K562 (cell line): Measurements from ENCODE around the gene CRYBG1. TPM values are rescaled to one million over a fixed set of nuclear protein-coding genes. Genes with fewer than 3 reads are reported as not detected.

Experiments
- ATAC-seq: fragments of 200-7000 bp; cut with Tn5 transposase; 3 replicates; pipeline ENCODE4 v1.9.1; 2020; ENCODE audit warnings: moderate library complexity
- BruUV-seq: library from RNA; stranded (reverse); fragments of 400-500 nt; replicated peaks from 2 replicates; lab custom pipeline; 2021; lab: Mats Ljungman, UMichigan
- CTCF ChIA-PET: fragments of 300-600 bp; formaldehyde crosslinking; extraction: SDS; loops from one replicate; lab custom pipeline; 2021; ENCODE audit warnings: low intra/inter-chr PET ratio; lab: Yijun Ruan, JAX
- POLR2A ChIA-PET: fragments of 300-600, 350-650 bp; sonication (Branson Sonifier 250); formaldehyde crosslinking; extraction: SDS; loops from one replicate; lab custom pipeline; 2021; ENCODE audit warnings: antibody characterized with exemption, inconsistent platforms; lab: Yijun Ruan, JAX
- DNase-seq, 4 experiments: peaks; one replicate each; pipeline versions ENCODE4 v3.0.0 to v3.0.0-alpha.2; 2011 to 2018; ENCODE audit warnings: low spot score in 3 of 4, mixed read lengths in 3 of 4; ENCODE audit errors: extremely low read depth in 1 of 4
- FAIRE-seq: peaks from 2 replicates; lab custom pipeline; 2011; peaks lifted over from hg19 to GRCh38; lab: Jason Lieb, UNC
- H2AFZ ChIP-seq: 2 replicates; pipeline ENCODE4 v1.6.0; 2011; ENCODE audit warnings: low read depth, low read length, control low read depth, inconsistent platforms
- H3K27ac ChIP-seq: fragments of 200-600 bp; 3 replicates; pipeline ENCODE4 v1.8.0; 2011; ENCODE audit warnings: low read depth, mild to moderate bottlenecking, control low read depth, inconsistent platforms, low read length, moderate library complexity, mixed read lengths; ENCODE audit errors: extremely low read depth
- H3K27me3 ChIP-seq, 2 experiments: fragments of 300-600 bp in 1 of 2; 2 replicates in 1 of 2; 3 replicates in 1 of 2; pipeline versions ENCODE4 v1.6.0 to v1.8.0; 2011; ENCODE audit warnings: inconsistent platforms in 2 of 2, low read length in 2 of 2, mild to moderate bottlenecking in 1 of 2, mixed read lengths in 1 of 2, moderate library complexity in 1 of 2; ENCODE audit not compliant: control insufficient read depth in 2 of 2, insufficient read depth in 2 of 2
- H3K36me3 ChIP-seq: fragments of 300-600 bp; 3 replicates; pipeline ENCODE4 v1.8.0; 2011; ENCODE audit warnings: mild to moderate bottlenecking, low read length, inconsistent platforms; ENCODE audit not compliant: control insufficient read depth, insufficient read depth
- H3K4me1 ChIP-seq, 2 experiments: fragments of 200-600 bp in 1 of 2; replicated peaks in 1 of 2; 2 replicates in 1 of 2; 3 replicates in 1 of 2; pipeline versions ENCODE4 v1.5.1 to v1.8.0; 2011; ENCODE audit warnings: inconsistent platforms in 2 of 2, low read length in 2 of 2, mild to moderate bottlenecking in 1 of 2, mixed read lengths in 1 of 2, moderate library complexity in 1 of 2; ENCODE audit not compliant: control insufficient read depth in 2 of 2, insufficient read depth in 2 of 2
- H3K4me2 ChIP-seq: 2 replicates; pipeline ENCODE4 v1.6.1; 2011; ENCODE audit warnings: low read length, control low read depth, inconsistent platforms, mixed read lengths; ENCODE audit not compliant: insufficient read depth
- H3K4me3 ChIP-seq: fragments of 200-600 bp; sonication (generic), shearing (Covaris generic); 2 replicates; pipeline ENCODE4 v1.5.1; 2016; ENCODE audit warnings: control low read depth, inconsistent platforms
- H3K79me2 ChIP-seq: fragments of 200-600 bp; 3 replicates; pipeline ENCODE4 v1.8.0; 2011; ENCODE audit warnings: low read length, inconsistent platforms; ENCODE audit not compliant: control insufficient read depth, insufficient read depth
- H3K9ac ChIP-seq, 2 experiments: 2 replicates each; pipeline versions ENCODE4 v1.6.0 to v1.6.1; 2011; ENCODE audit warnings: low read depth in 2 of 2, low read length in 2 of 2, control low read depth in 1 of 2, inconsistent platforms in 1 of 2, mild to moderate bottlenecking in 1 of 2, mixed read lengths in 1 of 2; ENCODE audit not compliant: insufficient read depth in 1 of 2
- H3K9me1 ChIP-seq: one replicate; pipeline ENCODE4 v1.6.0; 2011; ENCODE audit warnings: inconsistent platforms, mild to moderate bottlenecking, low read length, moderate library complexity; ENCODE audit not compliant: control insufficient read depth, insufficient read depth
- H3K9me3 ChIP-seq: replicated peaks from 2 replicates; pipeline ENCODE4 v1.5.1; 2011; ENCODE audit warnings: low read depth, low read length, inconsistent platforms; ENCODE audit not compliant: control insufficient read depth, insufficient read depth
- H4K20me1 ChIP-seq: replicated peaks from 2 replicates; pipeline ENCODE4 v1.6.1; 2011; ENCODE audit warnings: low read length, inconsistent platforms, mixed read lengths; ENCODE audit not compliant: control insufficient read depth, insufficient read depth
- CEBPB ChIP-seq: fragments of 450-650 bp; IDR thresholded peaks from 2 replicates; pipeline ENCODE4 v1.6.1; 2016; ENCODE audit warnings: missing genetic modification characterization, missing compliant biosample characterization
- EHMT2 ChIP-seq: fragments of 450-650 bp; IDR thresholded peaks from 2 replicates; pipeline ENCODE4 v1.6.1; 2018; ENCODE audit warnings: antibody characterized with exemption
- GATAD2A ChIP-seq: fragments of 450-650 bp; IDR thresholded peaks from 2 replicates; pipeline ENCODE4 v1.6.1; 2017
- PCBP1 ChIP-seq: fragments of 200-400 bp; formaldehyde crosslinking; IDR thresholded peaks from 2 replicates; pipeline ENCODE4 v1.6.1; 2018; ENCODE audit warnings: mild to moderate bottlenecking, low read depth, low read length; ENCODE audit not compliant: poor library complexity, severe bottlenecking
- TRIM24 ChIP-seq, 2 experiments: fragments of 450-650 bp; IDR thresholded peaks; 2 replicates each; pipeline ENCODE4 v1.6.1; 2016
- WGBS: fragments of 100-300 bp; shearing (Covaris generic); methylation state at CpG from one replicate; pipeline ENCODE4 v1.1.6; 2016; ENCODE audit warnings: low coverage, mixed read lengths; ENCODE audit not compliant: insufficient coverage; ENCODE audit errors: missing lambda C conversion rate; 5-methylcytosine and 5-hydroxymethylcytosine counted together
- in situ Hi-C: fragments of 300-500 bp; cut with MboI; formaldehyde crosslinking; loops from 4 replicates; pipeline ENCODE4 v1.15.0; 2018; ENCODE audit warnings: inconsistent platforms, mixed read lengths
- intact Hi-C: fragments of 100-400 bp; cut with micrococcal nuclease; formaldehyde crosslinking; loops from 2 replicates; pipeline ENCODE4 v1.14.2; 2022
- polyA plus RNA-seq, 8 experiments: library from polyadenylated mRNA; depleted of rRNA in 4 of 8; stranded (reverse) in 5 of 8; unstranded in 3 of 8; fragments of >200 nt; fragmentation: Nextera tagmentation in 2 of 8; fragmentation: Illumina TruSeq in 1 of 8; extraction: Ambion mirVana in 2 of 8; extraction: Trizol in 1 of 8; gene quantifications; 2 replicates each; pipeline versions ENCODE4 v1.2.1 to v1.2.3, GENCODE V29; 2011 to 2014; ENCODE audit warnings: inconsistent platforms in 1 of 8, missing spikeins in 1 of 8
- total RNA-seq, 7 experiments: library from RNA; depleted of rRNA in 6 of 7; stranded (reverse); fragments of >200 nt in 6 of 7; fragmentation: Illumina TruSeq in 2 of 7; extraction: Trizol in 2 of 7; gene quantifications; 2 replicates each; pipeline versions ENCODE4 v1.2.1 to v1.2.3, GENCODE V29; 2011 to 2021; ENCODE audit warnings: low replicate concordance in 1 of 7
- TF ChIP-seq, protein P1 (sequence below): fragments of 250-450 bp; sonication (Bioruptor Pico); IDR thresholded peaks from 2 replicates; pipeline ENCODE4 v1.5.0; 2021

Gene CRYBG1
- total and polyA plus RNA-seq, 9 of the 15 experiments (the other 6 are each of a cell fraction or from before 2014, with no cell fraction given): 0.07 to 0.47 (median 0.11) TPM

DNA sequence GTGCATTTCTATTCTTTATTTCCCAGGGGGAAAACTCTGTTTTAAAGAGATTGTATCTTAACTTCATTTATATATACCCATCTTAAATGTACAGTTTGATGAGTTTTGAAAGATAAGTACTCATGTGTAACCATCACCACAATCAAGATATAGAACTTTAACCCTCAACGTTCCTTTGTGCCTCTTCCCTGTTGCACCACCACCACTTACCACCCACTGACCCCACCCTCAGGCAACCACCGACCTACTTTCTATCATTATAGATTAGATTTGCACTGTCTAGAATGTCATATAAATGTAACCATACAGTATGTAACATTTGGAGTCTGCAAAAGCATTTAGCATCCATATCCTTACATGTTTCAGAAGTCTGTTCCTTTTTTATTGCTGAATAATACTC lies 147.8 kb downstream of the CRYBG1 start:
- H3K9me3 ChIP-seq: no peaks in the 10 kb centered on the region
- no peak for FAIRE-seq
- H3K4me2 ChIP-seq: no peak overlapping the region
- no peaks in the 10 kb centered on the region for H4K20me1 ChIP-seq
- BruUV-seq: no TSS peak
- no peak overlapping the region for H2AFZ ChIP-seq
- no peaks in the 10 kb centered on the region for H3K36me3 ChIP-seq
- TF ChIP-seq TRIM24 (IDR thresholded peaks at IDR 0.05) (no peak), PCBP1 (no peak), GATAD2A (no peak)
- TF ChIP-seq, protein P1, sequence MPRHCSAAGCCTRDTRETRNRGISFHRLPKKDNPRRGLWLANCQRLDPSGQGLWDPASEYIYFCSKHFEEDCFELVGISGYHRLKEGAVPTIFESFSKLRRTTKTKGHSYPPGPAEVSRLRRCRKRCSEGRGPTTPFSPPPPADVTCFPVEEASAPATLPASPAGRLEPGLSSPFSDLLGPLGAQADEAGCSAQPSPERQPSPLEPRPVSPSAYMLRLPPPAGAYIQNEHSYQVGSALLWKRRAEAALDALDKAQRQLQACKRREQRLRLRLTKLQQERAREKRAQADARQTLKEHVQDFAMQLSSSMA (CRISPR knock-in tag): no peak
- no peak overlapping the region for H3K4me3 ChIP-seq
- ChIA-PET POLR2A (no interaction called here), CTCF (no interaction called here)
- DNase-seq: no peak
- 9% methylated on average over 2 of the region's 2 CpGs for WGBS
- no peaks in the 10 kb centered on the region for H3K79me2 ChIP-seq
- no peak overlapping the region for H3K9ac ChIP-seq
- in situ Hi-C loops (no loop called here), intact Hi-C loops (no loop called here)
- H3K27me3 ChIP-seq: peaks cover 40 to 49% of the 10 kb centered on the region in 2 experiments
- ATAC-seq: no peak
- H3K27ac ChIP-seq: no peak overlapping the region
- peaks cover 0 to 24% of the 10 kb centered on the region in 2 experiments; a peak in 2 of 5 replicates for H3K4me1 ChIP-seq
- H3K9me1 ChIP-seq: no peaks in the 10 kb centered on the region

DNA sequence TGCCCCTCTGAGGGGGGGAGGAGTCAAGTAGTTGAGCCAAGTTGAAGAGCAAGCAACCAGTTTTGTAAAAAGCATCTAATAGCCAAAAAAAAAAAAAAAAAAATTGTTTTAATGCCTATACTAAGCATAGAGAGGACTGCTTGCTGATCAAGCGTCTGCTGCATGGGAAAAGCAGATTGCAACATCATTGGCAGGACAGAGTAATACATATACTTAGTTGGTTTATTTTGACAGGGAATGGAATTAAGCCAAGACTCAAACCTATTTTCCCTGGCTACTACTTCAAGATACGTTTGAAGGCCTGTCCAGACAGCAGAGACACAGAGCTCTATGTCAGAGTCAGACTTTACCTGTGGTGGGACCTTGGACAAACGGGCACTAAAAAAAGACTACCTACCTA lies 148.3 kb downstream of the CRYBG1 start:
- Histone ChIP-seq H4K20me1 (no peaks in the 10 kb centered on the region), H3K9me3 (no peaks in the 10 kb centered on the region), H3K27ac (no peak overlapping the region), H3K4me3 (no peak overlapping the region), H2AFZ (no peak overlapping the region), H3K79me2 (no peaks in the 10 kb centered on the region), H3K9ac (no peak overlapping the region), H3K36me3 (no peaks in the 10 kb centered on the region), H3K4me1 (peaks cover 0 to 24% of the 10 kb centered on the region in 2 experiments; a peak in 2 of 5 replicates), H3K9me1 (no peaks in the 10 kb centered on the region), H3K4me2 (no peak overlapping the region), H3K27me3 (peaks cover 40 to 49% of the 10 kb centered on the region in 2 experiments)
- ChIA-PET POLR2A (no interaction called here), CTCF (no interaction called here)
- WGBS: 2% methylated on average over 3 of the region's 3 CpGs
- in situ Hi-C loops: no loop called here
- intact Hi-C loops: no loop called here
- DNase-seq (no peak), ATAC-seq (no peak), FAIRE-seq (no peak)
- TF ChIP-seq EHMT2 (no peak), CEBPB (tag) (0 out of 2 replicates have a peak, but pooled peaks have one; percentile 30)
- BruUV-seq: no TSS peak
